ENCODE data around the gene TMEM165. TPM values are rescaled to one million over a fixed set of nuclear protein-coding genes. Genes with fewer than 3 reads are reported as not detected.
A peak's percentile ranks its signal among the peaks of the same experiment; 100 is the strongest.

Gene TMEM165
- total and polyA plus RNA-seq, 9 donors = 36.6 to 51.9 (median 46.5) TPM

DNA sequence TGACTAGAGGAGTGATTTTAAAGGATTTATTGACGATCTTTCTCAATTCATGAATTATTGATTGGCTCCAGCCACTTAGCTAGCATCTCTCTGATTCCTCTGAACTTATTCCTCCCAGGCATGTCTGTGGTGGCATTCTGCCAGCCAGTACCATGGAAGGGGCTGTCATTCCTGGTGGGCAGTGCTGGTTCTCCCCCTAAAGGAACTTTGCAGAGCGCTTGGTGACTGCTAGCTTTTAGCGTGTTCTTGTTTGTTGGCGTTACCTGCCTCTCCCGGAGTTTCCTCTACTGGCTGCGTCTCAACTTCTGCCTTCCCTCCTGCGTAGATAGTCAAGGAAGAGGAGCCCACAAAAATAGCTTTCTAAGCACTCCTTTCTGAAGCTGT is 30.4 kb upstream of the TMEM165 start:
- WGBS (ENCODE audit: insufficient coverage) = 89% methylated on average over 4 of the region's 7 CpGs
- no peaks in the 10 kb centered on the region for H3K27me3 ChIP-seq (ENCODE audit: control insufficient read depth, insufficient read depth, low read length)

DNA sequence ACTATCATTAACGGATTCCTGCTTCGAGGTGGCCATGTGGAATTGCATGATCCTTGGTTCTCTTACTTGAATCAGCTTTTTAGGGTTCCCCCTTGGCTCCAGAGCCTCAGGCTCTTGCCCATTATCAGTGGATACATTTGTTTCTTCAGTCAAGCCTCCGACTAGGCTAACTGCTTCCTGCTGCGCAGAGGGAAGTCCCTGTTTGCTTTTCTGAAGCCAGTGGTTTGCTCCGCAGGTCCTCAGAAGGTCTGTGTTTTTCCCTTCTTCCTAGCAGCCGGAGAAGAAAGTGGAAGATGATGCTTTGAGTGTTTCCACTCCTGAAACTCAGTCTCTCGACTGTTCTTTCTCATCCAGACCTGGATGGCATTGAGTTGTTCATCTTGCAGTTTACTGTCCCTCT is 29.1 kb upstream of the TMEM165 start:
- Histone ChIP-seq H3K9me3 (replicated peaks; ENCODE audit: control insufficient read depth, low read depth, low read length) (no peaks in the 10 kb centered on the region), H3K27ac (ENCODE audit: low read length) (no peak overlapping the region), H3K27me3 (ENCODE audit: control insufficient read depth, insufficient read depth, low read length) (no peaks in the 10 kb centered on the region), H3K36me3 (ENCODE audit: control insufficient read depth, insufficient read depth, low read length) (peaks cover 12% of the 10 kb centered on the region), H3K4me3 (ENCODE audit: low read length) (no peak overlapping the region), H3K4me1 (ENCODE audit: control insufficient read depth, insufficient read depth, low read length) (no peaks in the 10 kb centered on the region)
- no peak for DNase-seq
- 84% methylated on average over 6 of the region's 7 CpGs for WGBS (ENCODE audit: insufficient coverage)

More for the DNA sequence above, 30.4 kb upstream of the TMEM165 start:
- Histone ChIP-seq H3K4me3 (ENCODE audit: low read length) (no peak overlapping the region), H3K9me3 (replicated peaks; ENCODE audit: control insufficient read depth, low read depth, low read length) (no peaks in the 10 kb centered on the region), H3K27ac (ENCODE audit: low read length) (peak overlapping the region; percentile 0), H3K4me1 (ENCODE audit: control insufficient read depth, insufficient read depth, low read length) (no peaks in the 10 kb centered on the region), H3K36me3 (ENCODE audit: control insufficient read depth, insufficient read depth, low read length) (peaks cover 12% of the 10 kb centered on the region)
- DNase-seq = no peak

DNA sequence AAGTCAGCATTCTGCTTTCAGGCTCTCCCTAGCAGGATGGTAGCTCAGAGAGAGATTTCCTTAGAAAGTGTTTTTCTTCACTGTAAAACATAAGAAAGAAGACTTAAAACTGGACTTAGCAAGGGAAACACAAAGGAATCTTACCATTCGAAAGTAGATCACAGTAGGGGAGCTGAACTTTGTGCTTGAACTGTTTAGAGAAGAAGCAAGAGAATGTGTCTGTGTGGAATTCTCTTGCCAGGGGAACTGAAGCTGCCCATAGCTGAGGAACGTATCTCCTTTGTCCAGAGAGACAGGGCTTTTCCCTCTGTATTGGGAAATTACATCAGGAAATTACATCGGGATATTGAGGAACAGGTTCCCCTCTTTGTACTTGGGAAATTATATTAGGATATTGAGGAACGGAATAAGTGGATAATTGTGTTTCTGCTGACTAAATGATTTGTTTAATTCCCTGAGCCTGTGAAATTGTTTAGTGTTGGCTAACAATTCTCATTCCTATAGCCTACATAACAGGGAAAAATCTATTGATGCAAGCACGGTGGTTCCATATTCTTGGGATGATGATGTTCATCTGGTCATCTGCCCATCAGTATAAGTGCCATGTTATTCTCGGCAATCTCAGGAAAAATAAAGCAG is 28.6 kb upstream of the TMEM165 start:
- no peak overlapping the region for H3K4me3 ChIP-seq (ENCODE audit: low read length)
- 96% methylated on average over 3 of the region's 6 CpGs for WGBS (ENCODE audit: insufficient coverage)
- H3K27ac ChIP-seq (ENCODE audit: low read length) = no peak overlapping the region
- no peaks in the 10 kb centered on the region for H3K4me1 ChIP-seq (ENCODE audit: control insufficient read depth, insufficient read depth, low read length)
- H3K36me3 ChIP-seq (ENCODE audit: control insufficient read depth, insufficient read depth, low read length) = peaks cover 12% of the 10 kb centered on the region
- DNase-seq = no peak
- no peaks in the 10 kb centered on the region for H3K9me3 ChIP-seq (replicated peaks; ENCODE audit: control insufficient read depth, low read depth, low read length)
- no peaks in the 10 kb centered on the region for H3K27me3 ChIP-seq (ENCODE audit: control insufficient read depth, insufficient read depth, low read length)

DNA sequence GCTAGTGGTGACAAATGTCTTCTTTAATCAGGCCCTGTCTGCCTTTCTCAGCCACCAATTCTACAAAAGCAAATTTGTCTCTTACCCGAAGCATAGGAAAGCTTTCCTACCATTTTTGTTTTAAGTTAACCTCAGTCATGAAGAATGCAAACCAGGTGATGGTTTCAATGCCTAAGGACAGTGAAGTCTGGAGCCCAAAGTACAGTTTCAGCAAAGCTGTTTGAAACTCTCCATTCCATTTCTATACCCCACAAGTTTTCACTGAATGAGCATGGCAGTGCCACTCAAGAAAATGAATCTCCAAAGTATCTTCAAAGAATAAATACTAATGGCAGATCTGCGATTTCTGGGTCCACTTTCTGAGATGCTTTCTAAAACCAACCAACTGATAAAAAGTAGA is 25.8 kb upstream of the TMEM165 start:
- DNase-seq = no peak
- 100% methylated on average over 1 of the region's 2 CpGs for WGBS (ENCODE audit: insufficient coverage)
- Histone ChIP-seq H3K4me1 (ENCODE audit: control insufficient read depth, insufficient read depth, low read length) (no peaks in the 10 kb centered on the region), H3K27me3 (ENCODE audit: control insufficient read depth, insufficient read depth, low read length) (no peaks in the 10 kb centered on the region), H3K9me3 (replicated peaks; ENCODE audit: control insufficient read depth, low read depth, low read length) (no peaks in the 10 kb centered on the region), H3K27ac (ENCODE audit: low read length) (no peak overlapping the region), H3K36me3 (ENCODE audit: control insufficient read depth, insufficient read depth, low read length) (peaks cover 12% of the 10 kb centered on the region), H3K4me3 (ENCODE audit: low read length) (no peak overlapping the region)

DNA sequence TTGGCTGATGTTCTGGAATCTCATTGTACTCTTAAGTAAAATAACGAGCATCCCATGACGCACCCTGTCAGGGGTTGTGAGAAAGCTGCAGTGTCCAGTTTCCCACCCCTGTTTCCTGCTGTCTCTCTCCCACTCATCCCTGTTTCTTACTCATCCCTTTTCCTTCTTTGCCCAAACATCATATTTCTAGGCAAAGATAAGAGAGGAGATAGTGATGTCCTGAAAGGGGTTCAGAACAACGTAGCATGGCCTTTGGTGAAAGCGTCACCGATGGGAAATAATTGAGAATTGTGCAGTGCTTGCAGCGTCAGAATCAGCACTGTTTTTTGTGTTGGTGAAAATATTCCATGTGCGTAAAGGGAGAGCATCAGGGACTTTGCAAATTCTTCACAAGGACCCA is 23.5 kb upstream of the TMEM165 start:
- Histone ChIP-seq H3K27me3 (ENCODE audit: control insufficient read depth, insufficient read depth, low read length) (no peaks in the 10 kb centered on the region), H3K4me1 (ENCODE audit: control insufficient read depth, insufficient read depth, low read length) (no peaks in the 10 kb centered on the region), H3K27ac (ENCODE audit: low read length) (no peak overlapping the region), H3K9me3 (replicated peaks; ENCODE audit: control insufficient read depth, low read depth, low read length) (no peaks in the 10 kb centered on the region), H3K36me3 (ENCODE audit: control insufficient read depth, insufficient read depth, low read length) (peaks cover 8% of the 10 kb centered on the region), H3K4me3 (ENCODE audit: low read length) (no peak overlapping the region)
- WGBS (ENCODE audit: insufficient coverage) = no CpG with 5 or more reads among the region's 7 CpGs
- DNase-seq = no peak

DNA sequence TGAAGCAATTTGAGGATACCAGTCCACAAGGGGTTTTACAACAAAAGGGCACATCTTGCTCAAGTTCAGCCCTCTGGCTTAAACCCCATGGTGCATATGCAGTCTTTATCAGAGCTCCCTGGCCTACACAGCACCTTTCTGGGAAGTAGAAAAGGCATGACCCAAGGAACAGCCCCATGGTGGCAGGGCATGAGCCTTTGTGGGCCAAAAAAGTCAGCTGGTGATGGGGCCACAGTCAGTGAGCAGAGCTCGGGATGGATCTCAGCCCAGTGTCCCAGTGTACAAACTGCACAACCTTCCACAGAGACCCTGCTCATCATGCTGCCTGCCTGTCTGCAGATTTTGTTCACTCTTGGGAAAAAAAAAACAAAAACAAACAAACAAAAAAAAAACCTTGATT is 22.3 kb upstream of the TMEM165 start:
- WGBS (ENCODE audit: insufficient coverage) = no CpG with 5 or more reads among the region's 1 CpG
- Histone ChIP-seq H3K27ac (ENCODE audit: low read length) (no peak overlapping the region), H3K27me3 (ENCODE audit: control insufficient read depth, insufficient read depth, low read length) (no peaks in the 10 kb centered on the region), H3K9me3 (replicated peaks; ENCODE audit: control insufficient read depth, low read depth, low read length) (no peaks in the 10 kb centered on the region), H3K4me1 (ENCODE audit: control insufficient read depth, insufficient read depth, low read length) (no peaks in the 10 kb centered on the region), H3K4me3 (ENCODE audit: low read length) (no peak overlapping the region), H3K36me3 (ENCODE audit: control insufficient read depth, insufficient read depth, low read length) (peaks cover 4% of the 10 kb centered on the region)
- no peak for DNase-seq

DNA sequence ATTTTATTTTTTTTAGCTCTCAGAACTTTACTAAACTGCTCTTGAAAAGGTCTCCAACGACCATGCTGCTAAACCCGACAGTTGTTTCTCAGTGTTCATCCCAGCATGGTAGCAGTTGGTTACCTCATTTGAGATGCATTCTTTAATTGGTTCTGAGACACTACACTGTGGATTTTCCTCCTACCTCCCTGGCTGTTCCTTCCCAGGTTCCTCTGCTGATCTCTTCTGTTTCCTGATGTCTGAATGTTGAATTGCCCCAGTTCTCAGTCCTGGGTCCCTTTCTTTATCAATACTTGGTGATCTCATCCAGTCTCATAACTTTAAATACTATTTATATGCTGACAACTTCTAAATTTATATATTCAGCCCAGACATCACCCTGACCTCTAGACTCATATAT is 19.1 kb upstream of the TMEM165 start:
- Histone ChIP-seq H3K27me3 (ENCODE audit: control insufficient read depth, insufficient read depth, low read length) (no peaks in the 10 kb centered on the region), H3K27ac (ENCODE audit: low read length) (no peak overlapping the region), H3K4me3 (ENCODE audit: low read length) (no peak overlapping the region), H3K9me3 (replicated peaks; ENCODE audit: control insufficient read depth, low read depth, low read length) (no peaks in the 10 kb centered on the region), H3K4me1 (ENCODE audit: control insufficient read depth, insufficient read depth, low read length) (no peaks in the 10 kb centered on the region), H3K36me3 (ENCODE audit: control insufficient read depth, insufficient read depth, low read length) (no peaks in the 10 kb centered on the region)
- DNase-seq = no peak
- 94% methylated on average over 2 of the region's 2 CpGs for WGBS (ENCODE audit: insufficient coverage)

DNA sequence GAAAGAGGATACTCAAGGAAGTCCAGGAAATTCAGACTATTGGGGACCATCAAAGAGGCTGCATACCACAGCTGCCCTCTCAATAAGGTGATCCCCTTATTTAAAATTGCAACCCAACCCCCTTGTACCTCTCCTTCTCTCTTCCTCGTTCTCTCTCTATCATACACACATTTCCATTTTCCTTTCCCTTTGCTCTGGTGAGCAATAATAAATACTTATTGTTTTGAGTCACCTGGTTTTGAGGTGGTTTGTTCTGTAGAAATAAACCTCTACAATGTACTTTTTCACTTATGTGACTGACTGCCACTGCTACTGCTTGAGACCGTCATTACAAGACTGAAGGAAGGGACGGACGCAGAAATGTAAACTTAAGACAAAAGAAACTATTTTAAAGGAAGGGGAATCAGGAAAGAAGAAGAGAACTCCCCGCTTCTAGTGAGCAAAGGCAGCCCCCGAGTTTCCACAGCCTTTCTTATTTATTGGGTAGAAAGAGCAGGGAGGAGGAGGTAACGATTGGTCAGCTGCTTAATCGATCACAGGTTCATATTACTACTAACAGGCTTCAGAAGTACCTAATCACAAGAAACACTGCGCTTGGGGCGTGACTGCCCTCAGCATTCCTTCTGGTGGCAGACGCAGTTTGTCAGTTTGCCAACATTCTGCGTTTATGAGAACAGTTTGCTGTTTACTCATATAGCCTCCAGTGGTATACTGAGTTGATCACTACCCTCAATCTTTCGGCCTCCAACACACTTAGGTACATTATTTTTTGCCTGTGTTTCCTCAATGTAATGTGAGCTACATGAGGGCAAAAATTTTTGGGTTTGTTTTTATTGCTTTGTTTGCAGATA is 16.9 kb upstream of the TMEM165 start:
- Histone ChIP-seq H3K36me3 (ENCODE audit: control insufficient read depth, insufficient read depth, low read length) (no peaks in the 10 kb centered on the region), H3K4me1 (ENCODE audit: control insufficient read depth, insufficient read depth, low read length) (no peaks in the 10 kb centered on the region), H3K27me3 (ENCODE audit: control insufficient read depth, insufficient read depth, low read length) (no peaks in the 10 kb centered on the region), H3K9me3 (replicated peaks; ENCODE audit: control insufficient read depth, low read depth, low read length) (no peaks in the 10 kb centered on the region), H3K4me3 (ENCODE audit: low read length) (no peak overlapping the region), H3K27ac (ENCODE audit: low read length) (no peak overlapping the region)
- WGBS (ENCODE audit: insufficient coverage) = 51% methylated on average over 3 of the region's 13 CpGs
- no peak for DNase-seq

DNA sequence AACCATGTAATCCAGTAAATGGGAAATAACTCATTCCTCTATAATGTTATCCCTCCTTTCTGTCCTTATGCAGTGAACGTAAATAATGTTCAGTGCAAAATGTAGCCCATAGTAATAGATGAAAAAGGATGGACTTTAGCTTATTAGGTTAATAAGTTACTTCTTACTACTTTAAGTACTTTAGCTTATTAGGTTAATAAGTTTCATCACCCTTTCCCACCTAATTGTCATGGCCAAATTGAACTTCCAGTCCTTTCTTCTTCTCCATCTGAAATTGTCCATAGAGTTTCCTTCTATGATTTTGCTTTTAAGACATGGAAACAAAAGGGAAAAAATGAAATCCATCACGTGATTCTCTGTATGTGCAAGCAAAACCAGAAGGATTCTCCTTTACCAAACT is 15.2 kb upstream of the TMEM165 start:
- no peaks in the 10 kb centered on the region for H3K4me1 ChIP-seq (ENCODE audit: control insufficient read depth, insufficient read depth, low read length)
- H3K4me3 ChIP-seq (ENCODE audit: low read length) = no peak overlapping the region
- H3K27me3 ChIP-seq (ENCODE audit: control insufficient read depth, insufficient read depth, low read length) = no peaks in the 10 kb centered on the region
- no peaks in the 10 kb centered on the region for H3K36me3 ChIP-seq (ENCODE audit: control insufficient read depth, insufficient read depth, low read length)
- no peaks in the 10 kb centered on the region for H3K9me3 ChIP-seq (replicated peaks; ENCODE audit: control insufficient read depth, low read depth, low read length)
- H3K27ac ChIP-seq (ENCODE audit: low read length) = no peak overlapping the region
- no peak for DNase-seq
- WGBS (ENCODE audit: insufficient coverage) = no CpG with 5 or more reads among the region's 2 CpGs

DNA sequence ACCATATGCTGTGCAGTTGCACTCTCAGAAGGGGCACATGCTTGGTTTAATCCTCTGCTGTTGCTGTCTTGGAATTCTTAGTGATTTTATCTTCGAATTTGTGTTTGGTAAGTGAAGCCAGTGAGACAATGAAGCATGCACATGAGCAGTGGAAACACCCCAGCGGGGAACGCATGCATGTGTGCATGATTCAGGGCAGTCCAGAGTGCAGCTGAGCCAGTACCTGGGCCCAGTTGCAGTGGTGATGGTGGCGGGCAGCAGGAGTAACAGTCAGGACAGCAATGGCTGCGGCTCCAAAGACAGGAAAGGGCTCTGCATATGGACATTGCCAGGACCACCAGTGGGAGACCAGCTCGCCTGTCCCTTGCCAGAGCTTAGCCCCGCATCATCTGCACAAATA is 14.3 kb upstream of the TMEM165 start:
- H3K27ac ChIP-seq (ENCODE audit: low read length) = no peak overlapping the region
- H3K4me1 ChIP-seq (ENCODE audit: control insufficient read depth, insufficient read depth, low read length) = no peaks in the 10 kb centered on the region
- H3K4me3 ChIP-seq (ENCODE audit: low read length) = no peak overlapping the region
- H3K27me3 ChIP-seq (ENCODE audit: control insufficient read depth, insufficient read depth, low read length) = no peaks in the 10 kb centered on the region
- WGBS (ENCODE audit: insufficient coverage) = 78% methylated on average over 5 of the region's 7 CpGs
- H3K9me3 ChIP-seq (replicated peaks; ENCODE audit: control insufficient read depth, low read depth, low read length) = no peaks in the 10 kb centered on the region
- no peak for DNase-seq
- H3K36me3 ChIP-seq (ENCODE audit: control insufficient read depth, insufficient read depth, low read length) = no peaks in the 10 kb centered on the region

Data from muscle of leg (tissue), 11 donors.